COLO668 (cell line): Measurements from ENCODE around the gene FAM171A1.
"Not testable (repeated sequence)": the region's sequence is repeated elsewhere in the genome, so short reads cannot be mapped to it uniquely, and the experiment has no call there.

Experiments used
- DNase-seq: peaks from one replicate; lab custom pipeline; 2025; ENCODE audit not compliant: unreplicated experiment; lab: John Stamatoyannopoulos, UW

Gene FAM171A1

DNA sequence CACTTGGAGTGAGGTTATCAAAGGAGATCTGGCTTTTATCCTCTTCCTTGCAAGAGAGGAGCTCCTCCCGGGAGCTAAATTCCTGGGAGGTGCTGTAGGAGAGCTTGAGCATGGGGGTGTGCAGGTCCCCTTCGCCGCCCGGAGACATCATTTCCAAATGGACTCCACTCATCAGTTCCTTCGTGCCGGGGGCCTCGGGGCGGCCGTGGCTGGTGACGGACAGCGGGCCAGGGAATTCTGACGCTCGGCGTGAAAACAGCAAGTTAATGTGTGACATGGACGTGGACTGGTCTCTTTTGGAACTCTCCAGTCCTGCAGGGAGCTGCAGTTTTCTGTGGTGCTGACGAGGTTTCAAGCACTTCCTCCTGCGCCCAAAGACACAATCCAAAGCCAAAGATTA lies 156.9 kb downstream of the FAM171A1 start:
- DNase-seq, result no peak

GRCh38 chr10:15213461-15213861 lies 157.6 kb downstream of the FAM171A1 start:
- DNase-seq, result no peak

GRCh38 chr10:15211464-15211979 lies 159.6 kb downstream of the FAM171A1 start:
- DNase-seq, result no peak

GRCh38 chr10:15210521-15210920 lies 160.6 kb downstream of the FAM171A1 start:
- no peak for DNase-seq

DNA sequence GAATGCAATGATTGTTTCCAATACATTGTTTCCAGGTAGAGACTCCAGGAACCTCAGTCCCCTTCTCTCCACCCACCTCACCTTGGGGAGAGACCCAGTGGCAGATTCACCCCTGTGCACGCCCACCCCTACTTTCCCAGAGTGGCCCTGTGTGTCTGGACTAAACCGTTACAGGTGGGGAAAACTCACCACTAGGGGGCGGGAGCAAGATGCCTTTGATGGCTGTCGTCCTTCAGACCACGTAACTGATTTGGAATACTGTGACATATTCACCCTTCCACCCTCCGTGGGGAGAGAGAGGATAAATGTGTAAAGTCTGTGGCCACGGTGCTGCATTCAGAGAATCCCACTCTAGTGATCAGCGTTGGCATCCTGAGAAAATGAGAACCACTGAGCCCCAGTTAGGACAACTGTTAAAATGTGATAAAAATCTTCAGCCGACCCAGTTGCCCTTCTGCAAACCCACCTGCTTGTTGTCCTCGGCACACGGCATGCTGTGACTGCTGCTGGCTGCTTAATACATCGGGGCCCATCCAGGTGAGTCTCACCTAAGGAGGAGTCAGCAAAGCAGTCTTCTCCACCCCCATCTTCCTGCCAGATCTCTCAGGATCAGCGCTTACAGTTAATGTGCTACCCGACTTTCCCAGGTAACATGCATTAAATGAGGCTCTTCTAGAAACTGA lies 161.1 kb downstream of the FAM171A1 start:
- DNase-seq, result peak; percentile 64

DNA sequence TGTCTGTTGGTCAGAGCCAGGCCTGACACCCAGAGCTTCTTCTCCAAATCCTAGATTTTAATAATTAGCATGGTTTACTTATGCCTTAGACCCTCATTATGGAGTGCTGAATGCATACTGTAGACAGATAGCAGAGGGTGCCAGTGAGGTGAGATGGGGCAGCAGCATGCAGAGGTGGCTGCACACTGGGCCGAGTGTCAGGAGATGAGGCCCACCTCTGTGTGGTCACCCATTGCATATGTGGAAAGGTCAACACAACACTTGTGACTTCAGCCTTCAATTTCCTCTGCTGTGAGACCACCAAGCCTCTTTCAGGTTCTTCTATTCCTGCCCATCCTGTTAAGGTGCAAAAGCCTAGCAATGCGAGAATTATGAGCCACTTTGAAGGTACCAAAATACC lies 162.9 kb downstream of the FAM171A1 start:
- no peak for DNase-seq

GRCh38 chr10:15207410-15207809 lies 163.7 kb downstream of the FAM171A1 start:
- not testable (repeated sequence) for DNase-seq

GRCh38 chr10:15202639-15203038 lies 168.4 kb downstream of the FAM171A1 start:
- no peak for DNase-seq

GRCh38 chr10:15202301-15202621 lies 168.8 kb downstream of the FAM171A1 start:
- not testable (repeated sequence) for DNase-seq

GRCh38 chr10:15201589-15202300 lies 169.3 kb downstream of the FAM171A1 start:
- DNase-seq, result no peak

DNA sequence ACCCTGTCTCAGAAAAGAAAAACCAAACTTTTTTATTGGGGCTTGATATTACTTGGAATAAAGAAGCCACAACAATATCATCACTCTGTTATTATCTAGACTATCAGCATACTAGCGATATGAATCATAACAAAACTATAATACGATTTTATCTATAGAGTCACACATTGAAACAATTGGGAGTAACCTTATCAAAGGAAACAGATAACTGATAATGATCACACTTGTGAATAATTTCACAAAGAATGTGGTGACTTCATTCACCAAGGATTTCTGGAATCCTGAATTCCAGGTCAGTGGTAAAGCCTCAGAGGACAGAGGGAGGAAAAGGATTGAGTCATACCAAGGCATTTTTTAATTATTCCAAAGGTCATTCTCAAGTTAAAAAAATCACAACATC lies 170.5 kb downstream of the FAM171A1 start:
- DNase-seq, result no peak

DNA sequence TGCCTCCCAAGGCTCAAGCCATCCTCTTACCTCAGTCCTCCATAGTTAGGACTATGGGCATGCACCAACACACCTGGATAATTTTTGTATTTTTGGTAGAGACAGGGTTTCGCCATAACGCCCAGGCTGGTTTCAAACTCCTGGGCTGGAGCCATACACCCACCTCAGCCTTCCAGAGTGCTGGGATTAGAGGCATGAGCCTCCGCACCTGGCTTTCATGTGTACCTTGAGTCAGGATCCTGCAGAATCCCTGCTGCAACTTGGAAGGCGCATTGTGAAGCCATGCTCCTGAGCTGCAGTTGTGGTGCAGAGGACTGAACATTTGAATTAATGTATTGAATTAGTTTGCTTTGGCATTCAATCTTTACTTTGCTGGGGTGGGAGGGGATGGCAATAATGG lies 173.2 kb downstream of the FAM171A1 start:
- DNase-seq, result no peak

DNA sequence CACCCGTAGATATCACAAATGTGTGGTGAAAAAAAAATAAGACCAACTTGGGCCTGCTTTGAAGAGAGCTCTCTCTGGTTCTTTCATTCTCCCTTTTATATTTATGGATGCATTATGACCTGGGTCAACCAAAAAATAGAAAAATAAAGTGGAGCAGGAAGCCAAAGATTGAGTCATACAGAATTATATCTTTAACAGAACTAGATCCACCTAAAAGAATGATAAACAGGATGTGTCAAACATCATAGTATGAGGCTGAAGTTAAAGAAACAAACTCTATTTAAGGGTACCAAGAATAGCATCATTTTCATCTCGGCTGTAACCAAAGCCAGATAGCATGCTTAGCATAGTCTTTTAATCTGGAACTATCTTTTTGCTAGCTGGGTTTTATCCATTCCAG lies 173.8 kb downstream of the FAM171A1 start:
- no peak for DNase-seq

DNA sequence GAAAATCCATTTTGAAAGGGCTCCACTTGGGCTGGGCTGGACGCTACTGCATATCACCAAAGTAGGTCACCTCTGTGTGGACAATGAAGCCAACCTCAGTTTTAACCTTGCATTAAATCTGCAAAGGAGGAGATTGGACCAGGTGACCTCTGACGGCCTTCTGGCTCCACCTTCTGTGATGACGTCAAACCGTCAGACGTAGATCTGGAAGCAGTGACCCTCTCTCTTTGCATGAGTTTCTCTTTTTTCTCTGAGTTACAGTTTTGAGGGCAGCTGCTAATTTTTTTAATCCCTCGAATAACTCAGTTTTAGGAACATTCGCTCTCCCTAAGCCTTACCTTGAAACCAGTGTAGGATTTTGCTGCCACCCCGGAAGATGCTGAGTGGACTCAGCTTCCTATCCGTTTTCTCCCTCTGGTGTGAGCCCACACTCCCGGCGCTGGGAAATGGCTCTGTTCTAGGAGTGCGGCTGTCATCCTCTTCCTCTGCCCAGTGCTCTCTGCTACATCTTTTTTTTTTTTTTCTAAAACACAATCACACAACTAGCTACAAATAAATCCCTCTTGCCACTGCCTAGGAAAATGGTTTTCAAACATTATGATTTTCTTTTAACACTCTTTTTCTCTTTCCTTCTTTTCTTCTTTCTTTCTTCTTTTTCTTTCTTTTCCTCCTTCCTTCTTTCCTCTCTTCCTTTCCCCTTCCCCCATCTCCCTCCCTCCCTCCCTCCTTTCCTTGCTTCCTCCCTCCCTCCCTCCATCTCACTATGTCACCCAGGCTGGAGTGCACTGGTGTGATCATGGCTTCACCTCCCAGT lies 174.9 kb downstream of the FAM171A1 start:
- DNase-seq, result no peak

GRCh38 chr10:15189133-15189885 lies 181.8 kb downstream of the FAM171A1 start:
- no peak for DNase-seq

- DNase-seq, result no peak
Observed at GRCh38 chr10:15188603-15189002, 182.5 kb downstream of the FAM171A1 start.

DNA sequence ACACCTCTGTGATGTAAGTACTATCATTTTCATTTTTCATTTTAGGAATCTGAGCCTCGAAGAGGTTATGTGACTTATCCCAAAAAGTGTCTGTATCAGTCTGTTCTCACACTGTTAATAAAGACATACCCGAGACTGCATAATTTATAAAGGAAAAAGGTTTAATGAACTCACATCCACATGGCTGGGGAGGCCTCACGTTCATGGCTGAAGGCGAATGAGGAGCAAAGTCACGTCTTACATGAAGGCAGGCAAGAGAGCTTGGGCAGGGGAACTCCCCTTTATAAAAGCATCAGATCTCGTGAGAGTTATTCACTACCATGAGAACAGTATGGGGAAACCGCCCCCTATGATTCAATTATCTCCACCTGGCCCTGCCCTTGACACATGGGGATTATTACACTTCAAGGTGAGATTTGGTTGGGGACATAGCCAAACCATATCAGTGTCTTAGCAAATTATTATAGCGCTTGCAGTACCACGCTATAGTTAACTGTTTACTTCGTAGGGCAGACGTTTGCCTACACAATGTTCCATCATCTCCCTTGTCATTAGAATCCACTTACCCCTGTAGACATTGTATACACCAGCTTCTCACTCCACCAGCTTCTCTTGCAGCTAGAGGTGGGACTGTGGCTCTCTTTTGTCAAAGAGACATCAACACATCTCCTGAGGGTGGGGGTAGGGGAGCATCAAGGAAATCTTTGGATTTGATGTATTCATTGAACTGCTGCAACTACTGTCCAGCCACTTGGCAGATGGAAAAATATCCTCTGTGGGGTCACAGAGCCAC lies 187.2 kb downstream of the FAM171A1 start:
- no peak for DNase-seq

DNA sequence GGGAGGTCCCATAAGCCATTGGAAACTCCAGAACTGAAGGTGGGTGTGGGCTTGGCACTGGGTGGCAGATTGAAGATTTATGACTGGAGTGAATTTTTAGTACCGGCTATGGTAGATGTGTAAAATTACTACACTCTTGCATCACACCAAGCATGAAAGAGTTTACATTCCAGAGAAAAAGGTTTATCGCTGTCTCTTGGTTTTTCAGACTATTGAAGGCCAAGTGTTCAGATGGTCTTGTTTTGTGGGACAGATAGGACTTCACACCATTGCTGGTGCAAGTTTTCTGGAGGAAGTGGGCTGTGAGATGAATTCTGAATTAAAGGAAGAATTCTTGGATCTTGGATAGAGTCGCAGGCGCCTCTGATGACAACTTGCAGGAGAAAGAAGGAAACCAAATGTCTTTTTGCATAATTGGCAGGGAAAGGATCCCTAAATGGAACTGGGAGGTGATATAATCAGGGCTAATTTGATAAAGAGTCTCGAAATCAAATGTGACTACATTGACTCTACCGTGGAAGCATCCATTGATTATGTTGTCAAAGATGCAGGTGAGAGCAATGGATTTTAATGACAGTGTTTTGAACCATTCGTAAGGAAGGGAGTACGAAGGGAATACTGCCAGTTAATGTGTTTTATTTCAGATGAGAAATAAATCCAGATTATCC lies 188.4 kb downstream of the FAM171A1 start:
- no peak for DNase-seq

DNA sequence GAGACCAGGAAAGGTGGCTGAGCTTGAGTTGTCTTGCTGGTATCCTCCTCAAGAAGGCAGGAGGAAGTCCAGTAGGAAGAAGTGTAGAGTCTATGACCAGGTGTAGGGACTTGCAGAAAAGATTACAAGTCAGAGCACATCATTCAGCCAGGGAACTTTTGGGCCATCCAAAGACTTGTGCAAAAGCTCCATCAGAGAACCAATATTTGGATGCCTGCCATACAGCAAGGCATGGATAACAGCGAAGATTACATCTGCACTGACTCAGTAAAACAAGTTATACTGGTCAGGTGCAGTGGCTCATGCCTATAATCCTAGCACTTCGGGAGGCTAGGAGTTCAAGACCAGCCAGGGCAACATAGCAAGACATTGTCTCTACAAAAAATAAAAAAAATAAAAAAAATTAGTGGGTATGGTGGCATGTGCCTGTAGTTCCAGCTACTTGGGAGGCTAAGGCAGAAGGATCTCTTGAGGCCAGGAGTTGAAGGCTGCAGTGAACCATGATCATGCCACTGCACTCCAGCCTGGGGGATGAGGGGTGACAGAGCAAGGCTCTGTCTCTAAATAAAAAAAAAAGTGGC lies 189.4 kb downstream of the FAM171A1 start:
- DNase-seq, result no peak
